ENCODE data around the gene SP6. TPM values are rescaled to one million over a fixed set of nuclear protein-coding genes. Genes with fewer than 3 reads are reported as not detected.

Gene SP6
- total and polyA plus RNA-seq, 8 donors: 0.31 to 3.0 (median 0.38) TPM; not detected in 3

GRCh38 chr17:47810200-47810821 lies 40.7 kb downstream of the SP6 start:
- TF ChIP-seq, protein P1, sequence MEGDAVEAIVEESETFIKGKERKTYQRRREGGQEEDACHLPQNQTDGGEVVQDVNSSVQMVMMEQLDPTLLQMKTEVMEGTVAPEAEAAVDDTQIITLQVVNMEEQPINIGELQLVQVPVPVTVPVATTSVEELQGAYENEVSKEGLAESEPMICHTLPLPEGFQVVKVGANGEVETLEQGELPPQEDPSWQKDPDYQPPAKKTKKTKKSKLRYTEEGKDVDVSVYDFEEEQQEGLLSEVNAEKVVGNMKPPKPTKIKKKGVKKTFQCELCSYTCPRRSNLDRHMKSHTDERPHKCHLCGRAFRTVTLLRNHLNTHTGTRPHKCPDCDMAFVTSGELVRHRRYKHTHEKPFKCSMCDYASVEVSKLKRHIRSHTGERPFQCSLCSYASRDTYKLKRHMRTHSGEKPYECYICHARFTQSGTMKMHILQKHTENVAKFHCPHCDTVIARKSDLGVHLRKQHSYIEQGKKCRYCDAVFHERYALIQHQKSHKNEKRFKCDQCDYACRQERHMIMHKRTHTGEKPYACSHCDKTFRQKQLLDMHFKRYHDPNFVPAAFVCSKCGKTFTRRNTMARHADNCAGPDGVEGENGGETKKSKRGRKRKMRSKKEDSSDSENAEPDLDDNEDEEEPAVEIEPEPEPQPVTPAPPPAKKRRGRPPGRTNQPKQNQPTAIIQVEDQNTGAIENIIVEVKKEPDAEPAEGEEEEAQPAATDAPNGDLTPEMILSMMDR (IDR thresholded peaks at IDR 0.05): no peak
- no peak for TF ChIP-seq POLR2A (IDR thresholded peaks at IDR 0.05)
- TF ChIP-seq POLR2AphosphoS5 (IDR thresholded peaks at IDR 0.05): peak in 2 of 3 donors; percentile 67

GRCh38 chr17:47808830-47809480 lies 42.0 kb downstream of the SP6 start:
- WGBS, 5 donors: 92 to 96% (median 94%) methylated on average over 20 to 22 of the region's 22 CpGs
- intact Hi-C loops (cut with DNase I; ENCODE audit: low total_unique reads): no loop called here
- TF ChIP-seq POLR2A (IDR thresholded peaks at IDR 0.05) (no peak), POLR2AphosphoS5 (IDR thresholded peaks at IDR 0.05) (no peak), EP300 (IDR thresholded peaks at IDR 0.05) (no peak)
- TF ChIP-seq, protein P1 (IDR thresholded peaks at IDR 0.05): no peak
- Histone ChIP-seq H3K27ac (peak overlapping the region; percentile 77 to 85 (median 79)), H3K4me1 (peaks cover 32 to 52% (median 43%) of the 10 kb centered on the region in 4 donors), H3K36me3 (peaks cover 48 to 83% (median 74%) of the 10 kb centered on the region in 4 donors), H3K27me3 (no peaks in the 10 kb centered on the region), H3K9me3 (no peaks in the 10 kb centered on the region), H3K4me3 (no peak overlapping the region)
- peak in 1 of 2 donors; percentile 4 for DNase-seq

More at GRCh38 chr17:47810200-47810821, 40.7 kb downstream of the SP6 start:
- Histone ChIP-seq H3K4me1 (peaks cover 32 to 52% (median 45%) of the 10 kb centered on the region in 4 donors), H3K27ac (peak overlapping the region; percentile 77 to 85 (median 79)), H3K27me3 (no peaks in the 10 kb centered on the region), H3K9me3 (no peaks in the 10 kb centered on the region), H3K36me3 (peaks cover 62 to 97% (median 87%) of the 10 kb centered on the region in 4 donors), H3K4me3 (no peak overlapping the region)
- whole genome bisulfite sequencing, 5 donors: 18 to 40% (median 32%) methylated on average over 10 of the region's 10 CpGs
- intact Hi-C loops (cut with DNase I; ENCODE audit: low total_unique reads): no loop called here
- DNase-seq: peak; percentile 82 to 92

DNA sequence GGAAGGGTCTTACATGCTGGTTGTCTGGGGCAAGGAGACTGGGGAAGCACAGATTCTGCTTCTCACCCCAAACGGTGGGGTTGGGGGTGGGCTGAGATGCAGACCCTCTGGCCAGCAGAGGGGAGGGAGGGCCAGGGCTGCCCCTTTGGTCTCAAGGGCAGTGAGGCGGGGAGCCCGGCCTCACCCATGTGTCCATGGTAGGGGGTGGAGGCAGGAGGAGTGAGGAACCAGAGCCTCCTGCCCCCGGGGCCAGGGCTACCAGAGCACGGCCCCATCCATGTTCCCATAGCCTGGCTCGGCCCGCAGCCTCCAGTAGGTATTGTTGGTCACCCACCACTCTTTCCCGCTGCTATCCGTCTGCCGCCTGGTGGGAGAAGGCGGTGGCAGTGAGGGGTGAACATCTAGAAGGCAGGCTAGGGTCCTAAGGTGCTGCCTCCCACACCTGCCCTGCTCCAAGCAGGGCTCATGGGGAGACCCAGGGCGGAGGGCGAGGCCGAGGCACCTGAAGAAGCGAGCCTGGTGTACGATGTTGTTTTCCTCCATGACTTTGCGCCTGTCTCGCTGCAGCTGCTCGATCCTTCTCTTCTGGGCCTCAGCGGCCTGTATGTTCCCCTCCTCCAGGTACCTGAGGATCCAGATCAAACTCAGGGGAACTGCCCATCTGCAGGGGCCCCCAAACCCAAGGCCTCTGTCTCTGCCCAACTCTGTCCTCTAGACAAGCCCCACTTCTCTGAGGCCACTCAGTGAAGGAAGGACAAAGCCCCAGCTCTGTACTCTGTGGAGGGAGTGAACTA lies 42.7 kb downstream of the SP6 start:
- H3K4me1 ChIP-seq: peaks cover 32 to 46% (median 42%) of the 10 kb centered on the region in 4 donors
- H3K27ac ChIP-seq: peak overlapping the region in 3 of 5 donors; percentile 20 to 85 (median 79)
- H3K4me3 ChIP-seq: no peak overlapping the region
- TF ChIP-seq POLR2A (IDR thresholded peaks at IDR 0.05) (no peak), EP300 (IDR thresholded peaks at IDR 0.05) (no peak), POLR2AphosphoS5 (IDR thresholded peaks at IDR 0.05) (no peak)
- TF ChIP-seq, protein P1 (IDR thresholded peaks at IDR 0.05): no peak
- peak in 1 of 2 donors; percentile 0 for DNase-seq
- no peaks in the 10 kb centered on the region for H3K27me3 ChIP-seq
- intact Hi-C loops (cut with DNase I; ENCODE audit: low total_unique reads): no loop called here
- WGBS, 5 donors: 89 to 94% (median 90%) methylated on average over 20 of the region's 20 CpGs
- H3K36me3 ChIP-seq: peaks cover 41 to 76% (median 67%) of the 10 kb centered on the region in 4 donors
- H3K9me3 ChIP-seq: no peaks in the 10 kb centered on the region

- Histone ChIP-seq H3K4me1 (peaks cover 29 to 41% (median 37%) of the 10 kb centered on the region in 4 donors), H3K36me3 (peaks cover 35 to 68% (median 59%) of the 10 kb centered on the region in 4 donors), H3K27ac (no peak overlapping the region), H3K9me3 (no peaks in the 10 kb centered on the region), H3K27me3 (no peaks in the 10 kb centered on the region), H3K4me3 (no peak overlapping the region)
- intact Hi-C loops (cut with DNase I; ENCODE audit: low total_unique reads): no loop called here
- TF ChIP-seq POLR2A (IDR thresholded peaks at IDR 0.05) (no peak), POLR2AphosphoS5 (IDR thresholded peaks at IDR 0.05) (no peak), EP300 (IDR thresholded peaks at IDR 0.05) (no peak)
- TF ChIP-seq, protein P1 (IDR thresholded peaks at IDR 0.05): no peak
- peak in 1 of 2 donors; percentile 11 for DNase-seq
- WGBS, 5 donors: 83 to 95% (median 92%) methylated on average over 10 to 11 of the region's 11 CpGs
Measured at GRCh38 chr17:47807421-47807820, 43.5 kb downstream of the SP6 start.
